ENCODE data around the gene VSIR. TPM values are rescaled to one million over a fixed set of nuclear protein-coding genes. Genes with fewer than 3 reads are reported as not detected.

VSIR gene
- total RNA-seq, 2 donors from 2014 or later: 0.07 to 0.68 TPM

DNA sequence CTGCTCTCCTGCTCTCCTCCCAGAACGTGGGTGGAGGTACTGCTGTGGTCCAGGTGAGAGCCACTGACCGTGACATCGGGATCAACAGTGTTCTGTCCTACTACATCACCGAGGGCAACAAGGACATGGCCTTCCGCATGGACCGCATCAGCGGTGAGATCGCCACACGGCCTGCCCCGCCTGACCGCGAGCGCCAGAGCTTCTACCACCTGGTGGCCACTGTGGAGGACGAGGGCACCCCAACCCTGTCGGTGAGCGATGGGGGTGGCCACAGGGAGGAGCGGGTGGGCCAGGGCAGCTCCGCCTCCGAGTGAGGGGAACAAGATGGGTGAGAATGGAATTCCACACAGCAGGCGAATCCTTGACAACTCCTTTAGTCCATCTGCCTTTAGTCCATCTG lies 31.6 kb downstream of the VSIR start:
- H3K27ac Mint-ChIP-seq: no peak overlapping the region
- WGBS, 2 experiments (ENCODE audit: insufficient coverage in 1 of 2, insufficient read length in 1 of 2): 92 to 99% methylated on average over 16 to 20 of the region's 20 CpGs
- Histone ChIP-seq H3K9me3 (ENCODE audit: control insufficient read depth, low read length) (no peaks in the 10 kb centered on the region), H3K27me3 (ENCODE audit: control insufficient read depth, insufficient read depth, low read length, poor library complexity, severe bottlenecking) (no peaks in the 10 kb centered on the region), H3K27ac (ENCODE audit: low read depth, low read length) (no peak overlapping the region), H3K4me3 (ENCODE audit: low read length) (no peak overlapping the region), H3K9ac (ENCODE audit: extremely low read depth, low read length, poor library complexity, severe bottlenecking) (no peak overlapping the region), H3K4me1 (ENCODE audit: control insufficient read depth, insufficient read depth, low read length) (no peaks in the 10 kb centered on the region), H3K36me3 (ENCODE audit: control insufficient read depth, insufficient read depth, low read length) (no peaks in the 10 kb centered on the region)
- H3K36me3 Mint-ChIP-seq (ENCODE audit: low read depth): no peaks in the 10 kb centered on the region
- DNase-seq: no peak
- H3K4me3 Mint-ChIP-seq: no peak overlapping the region
- H3K4me1 Mint-ChIP-seq: peaks cover 4% of the 10 kb centered on the region
- no peaks in the 10 kb centered on the region for H3K9me3 Mint-ChIP-seq
- H3K27me3 Mint-ChIP-seq (ENCODE audit: insufficient read depth): peaks cover 2% of the 10 kb centered on the region
- TF ChIP-seq, protein P1, sequence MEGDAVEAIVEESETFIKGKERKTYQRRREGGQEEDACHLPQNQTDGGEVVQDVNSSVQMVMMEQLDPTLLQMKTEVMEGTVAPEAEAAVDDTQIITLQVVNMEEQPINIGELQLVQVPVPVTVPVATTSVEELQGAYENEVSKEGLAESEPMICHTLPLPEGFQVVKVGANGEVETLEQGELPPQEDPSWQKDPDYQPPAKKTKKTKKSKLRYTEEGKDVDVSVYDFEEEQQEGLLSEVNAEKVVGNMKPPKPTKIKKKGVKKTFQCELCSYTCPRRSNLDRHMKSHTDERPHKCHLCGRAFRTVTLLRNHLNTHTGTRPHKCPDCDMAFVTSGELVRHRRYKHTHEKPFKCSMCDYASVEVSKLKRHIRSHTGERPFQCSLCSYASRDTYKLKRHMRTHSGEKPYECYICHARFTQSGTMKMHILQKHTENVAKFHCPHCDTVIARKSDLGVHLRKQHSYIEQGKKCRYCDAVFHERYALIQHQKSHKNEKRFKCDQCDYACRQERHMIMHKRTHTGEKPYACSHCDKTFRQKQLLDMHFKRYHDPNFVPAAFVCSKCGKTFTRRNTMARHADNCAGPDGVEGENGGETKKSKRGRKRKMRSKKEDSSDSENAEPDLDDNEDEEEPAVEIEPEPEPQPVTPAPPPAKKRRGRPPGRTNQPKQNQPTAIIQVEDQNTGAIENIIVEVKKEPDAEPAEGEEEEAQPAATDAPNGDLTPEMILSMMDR (conservative IDR thresholded peaks at IDR 0.05): no peak

DNA sequence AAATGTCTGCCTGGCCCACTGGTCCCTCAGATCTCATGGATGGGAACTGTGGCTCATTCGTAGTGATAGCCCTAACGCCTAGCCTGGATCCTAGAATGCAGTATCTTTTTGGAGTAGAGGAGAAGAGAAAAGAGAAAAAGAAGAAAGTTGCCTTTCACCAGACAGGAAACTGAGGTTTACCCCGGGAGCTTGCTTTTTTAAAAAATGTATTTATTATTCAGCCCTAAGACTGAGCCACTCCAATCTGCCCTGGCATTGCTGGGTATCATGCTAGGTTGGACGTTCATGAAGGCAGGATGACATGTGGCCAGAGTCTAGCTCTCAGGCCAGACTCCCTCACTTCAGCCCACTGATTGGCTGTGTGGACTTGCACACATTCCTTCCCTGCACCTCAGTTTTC lies 32.3 kb downstream of the VSIR start:
- no peaks in the 10 kb centered on the region for H3K9me3 ChIP-seq (ENCODE audit: control insufficient read depth, low read length)
- peaks cover 4% of the 10 kb centered on the region for H3K4me1 ChIP-seq (ENCODE audit: control insufficient read depth, insufficient read depth, low read length)
- Mint-ChIP-seq H3K4me3 (no peak overlapping the region), H3K9me3 (no peaks in the 10 kb centered on the region), H3K27ac (no peak overlapping the region), H3K27me3 (ENCODE audit: insufficient read depth) (peaks cover 2% of the 10 kb centered on the region), H3K4me1 (no peaks in the 10 kb centered on the region), H3K36me3 (ENCODE audit: low read depth) (no peaks in the 10 kb centered on the region)
- H3K36me3 ChIP-seq (ENCODE audit: control insufficient read depth, insufficient read depth, low read length): no peaks in the 10 kb centered on the region
- H3K4me3 ChIP-seq (ENCODE audit: low read length): no peak overlapping the region
- H3K27ac ChIP-seq (ENCODE audit: low read depth, low read length): no peak overlapping the region
- TF ChIP-seq, protein P1 (conservative IDR thresholded peaks at IDR 0.05): no peak
- H3K27me3 ChIP-seq (ENCODE audit: control insufficient read depth, insufficient read depth, low read length, poor library complexity, severe bottlenecking): no peaks in the 10 kb centered on the region
- H3K9ac ChIP-seq (ENCODE audit: extremely low read depth, low read length, poor library complexity, severe bottlenecking): no peak overlapping the region
- DNase-seq: no peak
- WGBS, 2 experiments (ENCODE audit: insufficient coverage in 1 of 2, insufficient read length in 1 of 2): 32 to 68% methylated on average over 2 to 4 of the region's 4 CpGs

DNA sequence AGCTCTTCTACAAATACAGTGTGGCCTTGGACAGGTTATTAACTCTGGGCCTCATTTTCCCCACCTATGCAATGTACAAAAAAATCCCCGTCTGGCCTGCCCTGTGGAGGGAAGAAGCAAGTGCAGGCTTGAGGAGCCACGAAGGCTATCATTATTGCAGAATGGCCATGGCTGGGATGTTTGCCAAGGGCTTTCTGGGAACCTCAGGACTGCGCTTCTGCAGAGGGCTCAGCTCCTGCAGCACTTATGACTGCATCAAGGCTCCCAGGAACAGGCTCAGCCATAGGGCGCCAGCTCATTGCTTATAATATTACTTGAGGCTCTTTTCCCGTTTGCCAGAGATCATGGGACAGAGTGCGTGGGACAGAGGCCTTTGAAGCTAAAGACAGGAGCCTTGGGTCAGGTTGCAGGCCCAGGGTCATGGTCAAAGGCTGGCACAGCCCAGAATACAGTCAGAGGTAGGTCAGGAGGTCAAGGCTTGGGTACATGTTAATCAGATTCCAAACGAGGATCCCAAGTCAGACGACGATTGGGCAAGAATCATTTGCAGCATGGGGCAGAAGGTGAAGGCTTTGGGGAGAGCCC lies 33.2 kb downstream of the VSIR start:
- Mint-ChIP-seq H3K9me3 (no peaks in the 10 kb centered on the region), H3K4me1 (no peaks in the 10 kb centered on the region), H3K27ac (no peak overlapping the region), H3K27me3 (ENCODE audit: insufficient read depth) (peaks cover 2% of the 10 kb centered on the region), H3K36me3 (ENCODE audit: low read depth) (no peaks in the 10 kb centered on the region), H3K4me3 (no peak overlapping the region)
- peaks cover 4% of the 10 kb centered on the region for H3K4me1 ChIP-seq (ENCODE audit: control insufficient read depth, insufficient read depth, low read length)
- H3K9ac ChIP-seq (ENCODE audit: extremely low read depth, low read length, poor library complexity, severe bottlenecking): no peak overlapping the region
- H3K36me3 ChIP-seq (ENCODE audit: control insufficient read depth, insufficient read depth, low read length): no peaks in the 10 kb centered on the region
- TF ChIP-seq, protein P1 (conservative IDR thresholded peaks at IDR 0.05): peak; percentile 16
- H3K27ac ChIP-seq (ENCODE audit: low read depth, low read length): no peak overlapping the region
- H3K27me3 ChIP-seq (ENCODE audit: control insufficient read depth, insufficient read depth, low read length, poor library complexity, severe bottlenecking): no peaks in the 10 kb centered on the region
- H3K4me3 ChIP-seq (ENCODE audit: low read length): no peak overlapping the region
- DNase-seq: no peak
- 67 to 84% methylated on average over 8 to 9 of the region's 9 CpGs for WGBS, 2 experiments (ENCODE audit: insufficient coverage in 1 of 2, insufficient read length in 1 of 2)
- H3K9me3 ChIP-seq (ENCODE audit: control insufficient read depth, low read length): no peaks in the 10 kb centered on the region
